ENCODE results near the gene IQGAP3.
A peak's percentile ranks its signal among the peaks of the same experiment; 100 is the strongest.

IQGAP3 gene

GRCh38 chr1:156481527-156481926 is 90.8 kb downstream of the IQGAP3 start:
- no peak for DNase-seq (ENCODE audit: low spot score)

DNA sequence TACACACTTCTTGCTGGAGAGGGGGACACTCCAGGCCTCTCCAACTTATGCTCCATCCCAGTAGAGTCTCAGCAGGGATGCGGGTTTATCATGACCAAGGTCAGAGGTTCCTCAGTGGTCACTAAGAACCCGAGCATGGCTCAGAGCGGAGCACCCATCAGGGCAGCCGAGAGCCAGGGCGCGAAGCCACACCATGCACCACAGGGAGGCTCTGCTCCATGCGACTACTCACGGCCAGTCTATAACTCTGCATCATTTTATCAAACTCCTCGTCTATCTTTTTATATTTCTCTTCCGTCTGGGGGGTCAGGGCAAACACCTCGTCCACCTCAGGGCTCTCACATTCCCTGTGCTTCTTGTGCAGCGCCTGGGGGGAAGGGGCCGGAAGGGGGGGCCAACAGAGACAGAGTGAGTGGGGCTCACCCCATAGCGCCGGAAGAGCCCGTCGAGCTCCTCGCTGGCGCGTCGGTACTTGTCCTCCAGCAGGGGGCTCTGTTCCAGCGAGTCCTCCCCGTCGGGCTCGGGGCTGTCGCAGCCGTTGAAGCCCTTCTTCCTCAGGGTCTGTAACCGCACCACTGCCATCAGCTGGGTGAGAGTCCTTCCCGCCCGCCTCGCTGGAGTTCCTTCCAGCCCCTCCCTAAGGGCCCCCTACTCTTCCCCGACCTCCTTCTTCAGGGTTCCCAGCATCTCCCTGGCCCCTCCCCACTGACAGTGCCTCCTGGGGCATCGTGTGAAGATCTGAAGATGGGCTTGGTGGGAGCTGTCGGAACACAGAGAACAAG is 91.8 kb downstream of the IQGAP3 start:
- DNase-seq (ENCODE audit: low spot score): peak; percentile 61

- DNase-seq (ENCODE audit: low spot score): no peak
These were observed 92.4 kb downstream of the IQGAP3 start for GRCh38 chr1:156480016-156480370.

- no peak for DNase-seq (ENCODE audit: low spot score)
These were observed 93.0 kb downstream of the IQGAP3 start for GRCh38 chr1:156479093-156480015.

- no peak for DNase-seq (ENCODE audit: low spot score)
These were observed 94.1 kb downstream of the IQGAP3 start for GRCh38 chr1:156478250-156478627.

- no peak for DNase-seq (ENCODE audit: low spot score)
These were observed 94.7 kb downstream of the IQGAP3 start for GRCh38 chr1:156477526-156478249.

DNA sequence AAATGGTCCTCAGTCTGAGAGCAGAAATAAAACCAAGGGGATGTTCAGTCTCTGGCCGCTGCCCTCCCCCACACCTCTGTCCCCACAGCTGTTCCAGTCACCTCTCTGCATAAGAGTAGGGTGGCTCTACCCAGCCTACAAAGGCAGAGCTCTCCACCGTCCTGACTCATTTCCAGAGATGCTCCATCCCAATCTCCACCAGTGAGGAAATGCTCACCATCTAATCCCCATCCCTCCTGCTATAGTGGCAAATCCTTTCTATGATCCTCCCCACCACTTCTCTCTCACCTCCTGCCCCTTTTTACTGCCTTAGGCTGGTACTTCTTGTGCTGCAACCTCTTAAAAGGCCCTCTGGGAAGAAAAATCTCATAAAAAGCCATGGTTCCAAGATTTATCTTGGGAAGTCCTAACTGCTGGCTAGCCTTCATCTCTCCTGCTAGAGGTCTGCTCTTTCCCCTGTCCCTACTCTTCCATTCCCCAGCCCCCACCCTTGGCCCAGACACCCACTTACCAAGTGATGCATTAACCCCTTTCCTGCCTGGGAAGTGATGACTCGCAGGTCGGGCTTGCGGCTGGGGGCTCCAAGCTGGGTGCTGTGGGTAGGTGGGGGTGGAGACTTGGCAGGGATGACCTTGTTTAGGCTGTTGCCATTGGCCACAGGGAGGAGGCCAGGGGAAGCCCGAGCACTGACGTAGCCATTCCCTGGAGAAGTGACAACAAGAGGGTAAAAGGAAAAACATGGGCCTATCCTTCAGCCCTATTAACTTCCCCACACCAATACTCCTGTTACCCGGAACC is 95.7 kb downstream of the IQGAP3 start:
- DNase-seq (ENCODE audit: low spot score): peak; percentile 48

GRCh38 chr1:156475568-156476500 is 96.5 kb downstream of the IQGAP3 start:
- peak; percentile 86 for DNase-seq (ENCODE audit: low spot score)
